Ovary (tissue), 10 donors: ENCODE measurements around the gene PRAMEF15. TPM values are rescaled to one million over a fixed set of nuclear protein-coding genes. Genes with fewer than 3 reads are reported as not detected.
"Not testable (repeated sequence)": the region's sequence is repeated elsewhere in the genome, so short reads cannot be mapped to it uniquely, and the experiment has no call there.

ENCODE experiments used
- DNase-seq, 5 donors: peaks; one replicate each; pipeline ENCODE4 v3.0.0-alpha.2; 2019 to 2020
- H3K27ac ChIP-seq, 2 donors: fragments of 200-600 bp; one replicate each; pipeline versions ENCODE4 v1.5.1 to v1.8.0; 2019 to 2022
- H3K27me3 ChIP-seq: fragments of 200-600 bp; one replicate; pipeline ENCODE4 v1.8.0; 2022
- H3K36me3 ChIP-seq: fragments of 200-600 bp; sonication (generic); one replicate; pipeline ENCODE4 v1.5.1; 2019
- H3K4me1 ChIP-seq: one replicate; pipeline ENCODE4 v1.8.1; 2013; ENCODE audit warnings: mild to moderate bottlenecking, moderate library complexity; ENCODE audit not compliant: insufficient read depth
- H3K4me3 ChIP-seq: fragments of 200-600 bp; sonication (generic); one replicate; pipeline ENCODE4 v1.5.1; 2017
- H3K9me3 ChIP-seq, 2 donors: fragments of 200-600 bp in 1 of 2; sonication (generic) in 1 of 2; one replicate each; pipeline versions ENCODE4 v1.5.1 to v1.8.1; 2013 to 2019; ENCODE audit warnings: mild to moderate bottlenecking in 1 of 2, moderate library complexity in 1 of 2
- WGBS, 3 donors: extraction: QIAGEN DNeasy Blood & Tissue Kit in 1 of 3; methylation state at CpG; one replicate each; pipeline versions ENCODE4 v1.1.5 to v1.1.7; 2013 to 2017; 5-methylcytosine and 5-hydroxymethylcytosine counted together
- intact Hi-C, 4 donors: fragments of 100-400 bp; cut with DNase I; formaldehyde crosslinking; loops; one replicate each; pipeline versions ENCODE4 v1.11.0 to v1.15.1; 2022 to 2023
- long read RNA-seq, 3 donors: library from polyadenylated mRNA in 2 of 3; unstranded in 2 of 3; transcript quantifications; one replicate each; pipeline ENCODE4 v2.0.0 and lab custom pipeline, GENCODE V29; 2021 to 2026
- polyA plus RNA-seq, 2 donors: library from polyadenylated mRNA; stranded (reverse); fragments of 200-250 nt in 1 of 2; fragments of 350-450 nt in 1 of 2; fragmentation: Illumina TruSeq in 1 of 2; extraction: RNeasy Lipid Tissue Mini Kit (QIAGEN cat#74804) in 1 of 2; gene quantifications; one replicate each; pipeline ENCODE4 v1.2.3, GENCODE V29; 2013 to 2014
- total RNA-seq, 7 donors: library from RNA; depleted of rRNA in 2 of 7; stranded (reverse); fragments of >200 nt in 2 of 7; fragmentation: NEBNext Ultra II Directional in 3 of 7; extraction: Animal tissue kit (Norgen Biotek cat#: 25700) in 3 of 7; gene quantifications; one replicate each; pipeline versions ENCODE4 v1.1.0 to v1.2.4, GENCODE V29; 2016 to 2023
- donor health status: DM: no; HTN: no; CAD: no; lungs with moderate emphysema.
- donor health status: DM: no; HTN: no; CAD: no.
- donor health status: Bipolar disorder and iron deficiency.
- donor health status: DM: yes; HTN: yes; CAD: no.
- donor health status: DM: no; HTN: no; CAD: no.
- donor health status: DM: yes; HTN: yes; CAD: no.

PRAMEF15 gene
- total RNA-seq, result not detected
- polyA plus RNA-seq, result not detected
- long read RNA-seq, donor 1, result 0 reads
- long read RNA-seq, donor 2, result 0 reads
- long read RNA-seq, donor 3, result 0 reads

DNA sequence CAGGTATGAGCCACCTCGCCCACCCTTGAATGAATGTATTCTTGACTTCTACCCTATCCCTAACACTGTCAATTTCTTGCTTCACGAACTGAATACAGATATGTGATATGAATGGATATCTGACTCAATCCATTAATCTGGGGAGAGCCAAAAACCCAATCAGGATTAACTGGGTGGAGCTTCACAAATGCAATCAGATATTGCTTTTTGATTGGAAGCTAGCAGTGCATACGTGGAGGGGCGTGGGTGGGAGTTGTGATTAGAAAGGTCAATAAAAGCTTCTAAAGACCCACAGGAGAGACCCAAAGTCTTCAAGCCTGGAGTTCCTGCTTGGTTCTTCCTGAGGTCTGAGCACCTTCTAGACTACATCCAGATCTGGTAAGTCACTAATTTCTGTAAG lies at the start of gene PRAMEF15:
Gene PRAMEF15, plus strand, starts transcription at position 301 of the 400 bp plus-strand sequence. CDS start 2,827 bp downstream, outside the sequence.
- H3K36me3 ChIP-seq, H3K27me3 ChIP-seq, intact Hi-C loops, H3K9me3 ChIP-seq, H3K4me3 ChIP-seq, DNase-seq, H3K27ac ChIP-seq, H3K4me1 ChIP-seq: not testable (repeated sequence)
- 47 to 73% (median 69%) methylated on average over 3 to 4 of the region's 4 CpGs for WGBS, 3 donors

DNA sequence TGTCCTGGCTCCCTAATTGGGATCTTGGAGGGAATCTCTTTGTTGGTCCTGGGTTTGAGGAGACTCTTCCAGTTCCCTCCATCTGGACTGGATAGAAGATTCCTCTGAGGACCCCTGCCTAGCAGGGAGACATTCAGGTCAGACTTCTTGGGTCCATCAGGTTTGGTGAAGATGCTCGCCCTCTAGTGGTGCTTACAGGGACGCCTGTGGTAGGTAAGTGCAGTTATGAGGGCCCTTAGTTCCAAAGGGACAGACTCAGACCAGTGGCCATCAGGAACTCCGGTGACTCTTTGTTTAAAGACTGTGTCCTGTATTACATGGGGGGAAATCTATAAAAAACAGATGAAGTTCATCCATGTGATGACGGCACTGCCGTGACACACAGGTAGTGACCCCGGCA lies 38.4 kb upstream of the PRAMEF15 start:
- H3K36me3 ChIP-seq, H3K4me1 ChIP-seq, H3K4me3 ChIP-seq, DNase-seq, H3K27me3 ChIP-seq, intact Hi-C loops, H3K9me3 ChIP-seq, H3K27ac ChIP-seq: not testable (repeated sequence)
- WGBS, 3 donors, result 44 to 62% methylated on average over 4 to 6 of the region's 6 CpGs; no CpG with 5 or more reads in 1 of the 3 donors

DNA sequence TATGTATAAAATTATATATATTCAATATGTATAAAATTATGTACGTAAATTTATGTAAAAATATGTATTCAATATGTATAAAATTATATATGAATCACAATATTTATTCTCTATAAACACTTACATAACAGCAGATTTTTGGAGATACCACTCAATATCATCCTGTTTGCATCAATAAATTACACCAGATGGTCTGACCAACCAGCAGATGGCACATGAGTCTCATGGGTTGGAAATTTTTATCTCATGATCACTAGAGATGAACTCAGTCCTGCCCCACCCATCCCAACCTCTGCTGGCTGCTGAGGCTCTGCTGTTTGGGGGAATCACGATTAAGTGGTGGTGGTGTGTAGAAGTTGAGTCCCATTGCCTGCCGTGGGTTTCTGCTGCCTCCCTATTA lies 35.8 kb upstream of the PRAMEF15 start:
- H3K4me1 ChIP-seq, DNase-seq, H3K9me3 ChIP-seq, H3K36me3 ChIP-seq, intact Hi-C loops, H3K27me3 ChIP-seq, H3K27ac ChIP-seq, H3K4me3 ChIP-seq: not testable (repeated sequence)
- 60 to 77% (median 65%) methylated on average over 3 of the region's 3 CpGs for WGBS, 3 donors

GRCh38 chr1:13285037-13285436 lies 30.3 kb upstream of the PRAMEF15 start, which contains the start of gene PRAMEF8:
Gene PRAMEF8, minus strand, starts transcription at chr1:13285137. Its CDS starts 1,046 bp downstream, at chr1:13284091.
- H3K4me3 ChIP-seq, DNase-seq, H3K9me3 ChIP-seq, H3K27ac ChIP-seq, H3K36me3 ChIP-seq, H3K27me3 ChIP-seq, intact Hi-C loops, H3K4me1 ChIP-seq: not testable (repeated sequence)
- no CpG with 5 or more reads among the region's 1 CpG for WGBS, 3 donors

DNA sequence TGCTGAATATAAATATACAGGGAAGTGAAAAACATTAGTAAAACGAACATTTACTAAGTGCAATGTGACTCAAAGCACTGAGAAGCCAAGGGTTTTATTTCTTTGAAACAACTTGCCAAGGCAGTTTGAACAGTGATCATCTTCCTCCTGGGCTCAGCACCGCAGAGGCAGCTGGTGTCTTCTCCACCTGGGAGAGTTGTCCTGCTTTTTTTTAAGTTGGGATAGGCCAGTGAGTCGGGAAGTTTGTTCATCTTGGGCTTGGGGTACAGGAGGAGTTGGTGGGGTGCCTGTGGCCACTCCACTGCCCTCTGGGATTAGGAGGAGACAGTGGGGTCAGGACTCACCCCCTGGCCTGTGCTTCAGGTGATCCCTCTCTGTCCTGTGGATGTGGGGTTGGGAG lies 26.4 kb upstream of the PRAMEF15 start:
- DNase-seq, intact Hi-C loops: not testable (repeated sequence)
- 67 to 80% methylated on average over 2 of the region's 3 CpGs; no CpG with 5 or more reads in 1 of the 3 donors for WGBS, 3 donors

DNA sequence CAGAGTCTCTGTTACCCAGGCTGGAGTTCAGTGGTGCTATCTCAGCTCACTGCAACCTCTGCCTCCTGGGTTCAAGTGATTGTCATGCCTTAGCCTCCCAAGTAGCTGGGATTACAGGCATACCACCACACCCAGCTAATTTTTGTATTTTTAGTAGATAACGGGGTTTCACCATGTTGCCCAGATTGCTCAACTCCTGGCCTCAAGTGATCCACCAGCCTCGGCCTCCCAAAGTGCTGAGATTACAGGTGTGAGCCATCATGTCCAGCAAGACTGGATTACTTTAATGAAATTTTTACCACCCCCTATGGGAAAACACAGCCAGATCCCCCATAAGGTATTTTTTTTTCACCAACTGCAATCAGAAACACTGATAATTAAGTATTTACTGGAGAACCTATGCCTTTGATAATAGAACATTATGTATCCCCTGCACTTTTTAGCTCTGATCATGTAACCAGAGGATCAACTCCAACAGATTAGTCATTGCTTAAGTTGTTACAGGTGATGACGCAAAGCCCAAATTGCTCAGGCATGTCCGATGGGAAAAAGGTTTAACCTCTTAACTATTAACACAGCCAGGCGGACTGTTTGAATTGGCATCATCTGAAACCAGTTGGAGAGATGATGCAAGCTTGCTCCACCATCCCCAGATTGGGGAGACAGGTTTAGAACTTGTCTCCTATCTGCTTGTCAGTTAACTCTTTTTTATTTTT lies 18.0 kb upstream of the PRAMEF15 start:
- DNase-seq, H3K27me3 ChIP-seq, intact Hi-C loops, H3K36me3 ChIP-seq, H3K9me3 ChIP-seq, H3K27ac ChIP-seq, H3K4me3 ChIP-seq, H3K4me1 ChIP-seq: not testable (repeated sequence)
- 91 to 93% (median 93%) methylated on average over 2 of the region's 5 CpGs for WGBS, 3 donors

More for the DNA sequence above, 26.4 kb upstream of the PRAMEF15 start:
- not testable (repeated sequence) for H3K4me3 ChIP-seq, H3K36me3 ChIP-seq, H3K27me3 ChIP-seq, H3K27ac ChIP-seq, H3K4me1 ChIP-seq, H3K9me3 ChIP-seq

DNA sequence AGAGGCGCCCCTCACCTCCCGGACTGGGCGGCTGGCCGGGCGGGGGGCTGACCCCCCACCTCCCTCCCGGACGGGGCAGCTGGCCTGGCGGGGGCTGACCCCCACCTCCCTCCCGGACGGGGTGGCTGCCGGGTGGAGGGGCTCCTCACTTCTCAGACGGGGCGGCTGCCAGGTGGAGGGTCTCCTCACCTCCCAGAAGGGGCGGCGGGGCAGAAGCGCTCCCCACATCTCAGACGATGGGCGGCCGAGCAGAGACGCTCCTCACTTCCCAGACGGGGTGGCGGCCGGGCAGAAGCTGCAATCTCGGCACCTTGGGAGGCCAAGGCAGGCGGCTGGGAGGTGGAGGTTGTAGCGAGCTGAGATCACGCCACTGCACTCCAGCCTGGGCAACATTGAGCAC lies 16.7 kb upstream of the PRAMEF15 start:
- not testable (repeated sequence) for H3K36me3 ChIP-seq, DNase-seq
- 93 to 98% methylated on average over 12 to 14 of the region's 27 CpGs; no CpG with 5 or more reads in 1 of the 3 donors for WGBS, 3 donors

GRCh38 chr1:13302197-13302596 lies 13.2 kb upstream of the PRAMEF15 start:
- H3K4me1 ChIP-seq, H3K4me3 ChIP-seq, H3K9me3 ChIP-seq, intact Hi-C loops, DNase-seq, H3K27ac ChIP-seq, H3K27me3 ChIP-seq, H3K36me3 ChIP-seq: not testable (repeated sequence)

More for the DNA sequence above, 16.7 kb upstream of the PRAMEF15 start:
- H3K27ac ChIP-seq, intact Hi-C loops, H3K27me3 ChIP-seq, H3K4me1 ChIP-seq, H3K4me3 ChIP-seq, H3K9me3 ChIP-seq: not testable (repeated sequence)

GRCh38 chr1:13303239-13303638 lies 12.1 kb upstream of the PRAMEF15 start, which contains the start of gene PRAMEF33:
Gene PRAMEF33, plus strand, starts transcription at chr1:13303539. Its CDS starts 2,416 bp downstream, at chr1:13305955.
- H3K9me3 ChIP-seq, H3K4me3 ChIP-seq, H3K36me3 ChIP-seq, intact Hi-C loops, H3K27me3 ChIP-seq, H3K27ac ChIP-seq, H3K4me1 ChIP-seq, DNase-seq: not testable (repeated sequence)
- WGBS, 3 donors, result no CpG with 5 or more reads among the region's 1 CpG

- DNase-seq, intact Hi-C loops, H3K4me3 ChIP-seq, H3K4me1 ChIP-seq, H3K27ac ChIP-seq, H3K36me3 ChIP-seq, H3K9me3 ChIP-seq, H3K27me3 ChIP-seq: not testable (repeated sequence)
- WGBS, 3 donors, result 55 to 83% (median 82%) methylated on average over 3 to 8 of the region's 8 CpGs
These were observed 27.1 kb downstream of the PRAMEF15 start for GRCh38 chr1:13342496-13342895.

DNA sequence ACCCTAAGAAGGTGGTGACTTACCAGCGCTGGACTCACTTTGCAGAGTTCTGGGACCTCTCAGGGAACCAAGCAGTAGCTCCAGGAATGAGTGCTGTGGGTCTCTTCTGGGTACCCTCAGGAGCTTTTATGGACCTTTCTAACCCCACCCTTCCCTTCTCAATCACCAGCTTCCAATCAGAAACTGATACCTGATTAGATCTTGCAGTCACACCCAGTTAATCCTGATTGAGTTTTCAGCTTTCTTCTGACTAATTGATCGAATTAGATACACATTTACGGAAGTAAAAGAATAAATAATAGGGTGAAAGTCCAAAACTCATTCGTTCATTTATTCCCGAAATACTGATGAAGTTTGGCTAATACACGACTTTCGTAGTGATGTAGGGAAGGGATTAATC lies 31.7 kb downstream of the PRAMEF15 start, which contains the start of gene PRAMEF14:
Gene PRAMEF14, minus strand, starts transcription at position 101 of the 400 bp plus-strand sequence. CDS start 1,820 bp downstream, outside the sequence.
- H3K9me3 ChIP-seq, intact Hi-C loops, H3K4me1 ChIP-seq, DNase-seq, H3K27ac ChIP-seq, H3K36me3 ChIP-seq, H3K27me3 ChIP-seq, H3K4me3 ChIP-seq: not testable (repeated sequence)
- 75 to 80% (median 78%) methylated on average over 7 of the region's 7 CpGs for WGBS, 3 donors

DNA sequence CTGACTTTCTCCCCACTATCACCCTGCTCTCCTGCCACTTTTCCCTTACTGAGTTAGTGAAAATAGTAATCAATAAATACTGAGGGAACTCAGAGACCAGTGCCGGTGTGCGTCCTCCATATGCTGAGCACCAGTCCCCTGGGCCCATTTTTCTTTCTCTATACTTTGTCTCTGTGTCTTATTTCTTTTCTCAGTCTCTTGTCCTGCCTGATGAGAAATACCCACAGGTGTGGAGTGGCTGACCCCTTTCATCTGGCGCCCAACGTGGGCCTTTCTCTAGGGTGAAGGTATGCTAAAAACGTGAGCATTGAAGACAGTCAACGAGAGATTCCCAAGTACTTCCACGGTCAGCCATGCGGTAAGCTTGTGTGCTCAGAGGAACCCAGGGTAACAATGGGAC lies 38.1 kb downstream of the PRAMEF15 start:
- H3K27ac ChIP-seq, H3K36me3 ChIP-seq, H3K27me3 ChIP-seq, DNase-seq, H3K9me3 ChIP-seq, H3K4me1 ChIP-seq, intact Hi-C loops, H3K4me3 ChIP-seq: not testable (repeated sequence)
- WGBS, 3 donors, result 85 to 92% (median 88%) methylated on average over 8 of the region's 8 CpGs
